HG03039 (cell line): ENCODE measurements around the gene RICTOR.

Experiments used
- ATAC-seq: cut with Tn5 transposase; IDR thresholded peaks from one replicate; pipeline ENCODE4 v1.9.1; 2021; ENCODE audit warnings: mild to moderate bottlenecking, moderate library complexity; ENCODE audit not compliant: unreplicated experiment

The RICTOR gene

GRCh38 chr5:39074017-39074814 is at the start of gene RICTOR:
Gene RICTOR (minus strand): TSS chr5:39074399. CDS start chr5:39074377, 22 bp downstream.
- peak; percentile 75 for ATAC-seq

DNA sequence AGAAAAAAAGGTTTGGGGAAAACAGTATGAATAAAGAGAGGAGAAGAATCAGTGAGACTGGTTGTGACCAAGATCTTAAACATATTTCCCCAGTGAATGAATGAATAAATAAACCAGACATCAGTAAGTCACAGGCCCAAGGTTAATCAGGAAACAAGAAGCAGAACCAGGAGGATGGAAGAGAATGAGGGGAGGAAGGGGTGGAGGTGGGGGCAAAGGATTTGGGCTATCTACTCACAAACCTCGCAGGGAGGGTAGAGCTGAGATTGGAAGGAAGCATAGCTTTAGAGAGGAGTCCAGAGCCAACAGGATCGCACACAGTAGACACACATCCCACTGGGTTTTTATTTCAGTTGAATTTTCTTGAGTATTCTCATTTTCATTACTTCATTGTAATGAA is 47.7 kb upstream of the RICTOR start:
- ATAC-seq = no peak

DNA sequence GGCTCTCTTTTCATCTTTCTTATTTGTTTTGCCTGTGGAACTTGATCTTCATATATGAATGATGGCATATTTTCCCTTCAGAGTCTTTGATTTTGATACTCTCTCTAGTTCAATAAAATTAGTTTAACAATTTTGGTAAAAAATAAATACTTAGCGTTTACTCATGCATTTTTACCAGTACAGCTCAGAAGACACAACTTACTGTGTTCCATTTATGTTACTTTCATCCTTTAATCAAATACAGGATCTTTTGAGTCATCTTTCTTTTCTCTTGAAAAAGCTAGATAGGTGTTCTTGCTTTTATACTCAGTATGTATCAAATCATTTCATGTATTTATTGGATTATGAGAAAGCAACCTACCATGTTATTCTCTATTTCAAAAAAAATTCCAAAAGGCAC is 47.1 kb upstream of the RICTOR start:
- ATAC-seq = no peak

DNA sequence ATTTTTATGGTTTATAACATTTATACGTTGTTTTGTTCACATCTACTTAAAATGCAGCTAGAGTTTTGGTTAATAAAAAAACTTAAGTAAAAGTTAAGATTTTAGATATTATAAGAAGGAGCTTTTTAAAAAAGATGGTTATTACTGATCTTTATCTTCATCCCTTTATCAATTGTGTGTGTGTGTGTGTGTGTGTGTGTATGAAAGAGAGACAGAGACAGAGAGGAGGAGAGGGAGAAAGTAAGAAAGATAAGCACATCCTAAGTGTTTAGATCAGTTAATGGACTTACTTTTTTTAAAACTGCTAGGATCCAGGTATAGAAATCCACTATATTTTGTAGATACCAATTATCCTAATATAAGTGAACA is 45.8 kb upstream of the RICTOR start:
- no peak for ATAC-seq

DNA sequence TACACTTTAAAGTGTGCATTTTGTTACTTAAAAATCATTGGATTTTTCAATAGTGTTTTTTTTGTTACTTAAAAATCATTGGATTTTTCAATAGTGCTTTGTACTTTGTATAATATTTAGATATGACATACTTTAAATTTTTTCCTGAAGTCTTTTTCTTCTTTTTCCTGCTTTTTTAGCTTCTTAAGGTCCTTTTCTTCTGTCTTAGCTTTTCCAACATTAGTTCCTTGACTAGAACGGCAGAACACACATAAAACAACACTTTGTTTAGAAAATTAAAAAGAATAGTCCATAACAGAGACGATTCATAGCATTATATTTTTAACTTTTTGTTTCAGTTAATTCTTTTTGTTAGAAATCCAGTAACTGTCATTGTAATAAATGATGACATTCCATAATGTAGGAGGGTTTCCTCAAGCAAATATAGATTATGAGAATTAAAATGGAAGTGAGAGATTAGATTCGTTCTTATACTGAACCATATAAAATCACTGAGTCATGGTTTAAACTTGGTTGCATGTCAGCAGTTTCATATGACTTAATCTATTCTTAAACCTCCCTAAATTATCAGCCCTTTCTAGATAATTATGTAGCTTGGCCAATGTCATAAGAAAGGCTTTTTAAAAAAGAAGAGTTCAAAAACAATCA is 45.3 kb upstream of the RICTOR start:
- ATAC-seq = no peak

DNA sequence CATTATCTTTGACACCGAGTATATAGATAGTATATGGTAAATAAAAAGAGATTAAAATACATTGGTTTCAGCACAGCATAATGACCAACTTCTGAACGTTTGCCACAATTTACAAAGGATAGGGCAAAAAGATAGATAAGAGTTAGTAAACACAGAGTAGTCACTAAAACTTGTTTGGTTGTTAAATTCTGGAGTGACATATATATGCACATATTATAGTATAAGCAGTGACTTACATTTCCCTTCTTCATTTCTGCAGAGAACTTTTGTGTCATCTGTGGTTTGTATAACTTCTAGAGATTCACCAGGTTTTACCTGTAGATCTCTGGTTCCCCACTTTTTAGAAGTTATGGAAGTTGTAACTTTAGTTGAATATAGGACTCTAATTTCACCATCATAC is 44.4 kb upstream of the RICTOR start:
- ATAC-seq = no peak

- ATAC-seq = no peak
Observed at GRCh38 chr5:39117401-39117800, 43.2 kb upstream of the RICTOR start.

DNA sequence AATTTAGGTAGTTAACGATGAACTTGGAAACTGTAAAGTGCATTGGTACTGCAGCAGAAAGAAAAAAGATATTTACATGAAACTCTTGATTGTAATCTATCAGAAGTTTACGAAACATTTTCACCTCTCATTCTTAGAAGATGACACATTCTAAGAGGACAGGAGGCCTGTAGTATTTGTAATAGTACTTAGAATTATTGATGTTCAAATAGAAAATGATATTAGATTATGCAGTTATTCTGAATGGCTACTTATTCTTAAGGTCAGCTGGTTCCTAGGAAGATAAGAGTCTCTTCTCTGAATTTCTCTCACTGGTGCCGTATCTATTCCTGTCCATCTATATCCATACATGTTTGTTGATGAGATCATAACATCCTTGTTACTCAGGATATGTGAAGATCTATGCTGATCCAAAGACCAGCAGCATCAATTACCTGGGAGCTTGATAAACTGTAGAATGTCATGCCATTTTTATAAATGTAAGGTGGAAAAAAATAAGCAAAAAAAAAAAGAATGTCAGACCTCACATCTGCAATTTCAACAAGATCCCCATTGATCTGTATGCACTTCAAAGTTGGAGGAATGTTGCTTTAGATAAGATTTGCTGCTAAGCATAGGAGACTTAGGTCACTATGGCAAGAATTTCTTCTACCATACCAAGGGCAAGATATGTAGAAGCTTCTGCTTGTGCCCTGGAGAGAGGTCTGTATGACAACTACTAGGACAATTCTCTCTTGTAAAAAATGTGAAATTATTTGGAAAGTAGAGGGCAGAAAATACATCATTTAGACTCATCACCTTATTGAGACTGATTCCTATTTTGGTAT is 42.4 kb upstream of the RICTOR start:
- ATAC-seq = no peak

DNA sequence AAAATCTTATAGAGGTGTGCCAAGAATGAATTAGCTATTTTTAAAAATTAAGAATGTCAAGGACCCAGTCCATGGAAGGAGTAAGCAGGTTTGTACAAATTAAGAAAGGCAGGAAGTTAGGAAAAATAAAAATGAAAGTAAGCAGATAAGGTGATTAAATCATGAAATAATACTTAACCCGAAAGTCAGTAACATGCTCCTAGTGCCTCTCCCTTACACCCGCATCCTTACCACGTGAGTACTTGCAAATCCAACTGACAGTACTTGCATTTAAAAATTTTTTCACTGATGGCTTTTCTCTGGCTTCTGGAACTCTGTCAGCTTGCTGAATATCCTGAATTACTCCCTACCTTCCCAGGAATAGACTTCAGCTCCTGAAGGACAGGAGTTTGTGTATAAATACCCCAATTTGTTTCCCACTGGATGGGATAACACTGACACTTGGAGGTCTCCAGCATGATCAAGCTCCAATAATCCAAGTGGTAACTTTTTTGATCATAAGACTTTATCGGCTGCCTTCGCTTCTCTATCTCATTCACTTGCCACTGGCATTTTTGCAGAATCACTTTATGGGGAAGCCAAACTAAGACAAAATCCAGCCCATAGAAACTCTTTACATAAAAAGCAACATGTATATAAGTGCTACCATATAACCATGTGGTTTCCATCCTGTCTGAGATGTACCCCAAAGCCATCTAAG is 41.6 kb upstream of the RICTOR start:
- no peak for ATAC-seq

DNA sequence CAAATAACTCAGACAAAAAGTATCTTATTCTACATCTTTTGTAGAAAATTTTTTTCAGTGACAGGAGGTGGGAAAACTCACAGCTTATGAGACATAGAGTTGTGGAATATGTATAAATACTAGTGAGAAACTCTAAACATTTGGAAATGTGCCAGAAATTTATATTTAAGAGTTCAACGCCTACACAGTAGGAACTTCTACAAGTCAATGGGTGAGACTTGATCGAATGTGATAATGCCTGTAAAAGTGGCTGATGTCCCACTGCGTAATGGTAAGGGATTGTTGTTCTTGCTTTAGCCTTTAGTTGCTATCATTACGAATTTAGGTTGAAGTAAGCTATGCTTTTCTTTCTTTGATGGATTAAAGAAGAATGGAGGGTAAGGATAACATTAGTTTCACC is 40.0 kb upstream of the RICTOR start:
- no peak for ATAC-seq

- ATAC-seq = no peak
Observed at GRCh38 chr5:39113354-39113953, 39.3 kb upstream of the RICTOR start.

DNA sequence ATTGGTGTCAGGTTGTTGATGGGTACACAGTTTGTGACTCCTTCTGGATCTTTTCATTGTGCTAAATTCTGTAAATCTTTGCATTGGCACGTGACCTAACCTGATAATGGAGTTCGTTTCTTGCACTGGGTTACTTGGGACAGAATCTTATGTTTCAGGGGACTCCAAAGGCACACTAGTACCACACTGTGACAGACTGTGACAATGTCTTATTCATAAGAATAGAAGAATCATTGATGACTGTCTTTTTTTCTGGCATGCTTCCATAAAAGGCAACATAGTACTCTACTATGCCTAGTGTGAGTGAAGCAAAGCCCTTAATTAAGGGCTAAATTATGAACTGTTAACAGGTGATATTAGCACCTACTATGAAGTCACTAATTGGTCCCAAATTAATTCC is 35.4 kb upstream of the RICTOR start:
- ATAC-seq = no peak

- no peak for ATAC-seq
Observed at GRCh38 chr5:39108987-39109386, 34.8 kb upstream of the RICTOR start.

GRCh38 chr5:39107350-39107749 is 33.2 kb upstream of the RICTOR start:
- no peak for ATAC-seq

- ATAC-seq = no peak
Observed at GRCh38 chr5:39106322-39106721, 32.1 kb upstream of the RICTOR start.

- ATAC-seq = no peak
Observed at GRCh38 chr5:39104221-39104620, 30.0 kb upstream of the RICTOR start.

GRCh38 chr5:39102684-39103155 is 28.5 kb upstream of the RICTOR start:
- ATAC-seq = no peak

DNA sequence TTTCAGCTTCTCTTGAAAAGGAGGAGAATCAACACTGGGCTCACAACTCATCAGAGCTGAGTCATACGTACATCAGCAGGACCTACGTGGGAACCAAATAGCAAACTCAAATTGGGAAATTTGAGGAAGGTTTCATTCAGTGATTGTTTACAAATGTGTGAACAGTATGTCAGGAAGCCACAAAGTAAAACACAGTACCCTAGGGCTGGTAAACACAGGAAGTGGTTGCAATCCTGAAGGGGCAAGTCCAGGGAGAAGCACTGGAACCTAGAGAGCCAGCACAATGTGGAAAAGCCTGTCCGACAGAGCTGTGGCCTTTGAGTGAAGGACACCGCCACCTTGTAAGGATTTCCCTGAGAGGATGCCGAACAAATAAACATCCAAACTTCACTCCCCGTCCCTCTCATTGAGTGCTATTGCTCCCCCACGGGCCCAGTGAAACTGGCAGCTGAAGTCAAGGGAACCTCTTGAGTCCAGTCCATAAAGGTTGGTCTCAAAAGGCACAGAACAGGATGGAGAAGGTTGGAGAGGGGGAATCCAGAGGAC is 26.7 kb upstream of the RICTOR start:
- no peak for ATAC-seq

GRCh38 chr5:39100301-39100850 is 26.2 kb upstream of the RICTOR start:
- no peak for ATAC-seq

- no peak for ATAC-seq
Observed at GRCh38 chr5:39099831-39100230, 25.6 kb upstream of the RICTOR start.
